ENCODE results near the gene ATP8A2. TPM values are rescaled to one million over a fixed set of nuclear protein-coding genes. Genes with fewer than 3 reads are reported as not detected.

ATP8A2 gene
- total and polyA plus RNA-seq, 2 of the 8 experiments (the other 6 are each of a cell fraction or from before 2014, with no cell fraction given), result 2.4 to 8.3 TPM

GRCh38 chr13:25746131-25746530, 374.4 kb downstream of the ATP8A2 start:
- WGBS, 2 experiments (ENCODE audit: extremely low coverage in 1 of 2, insufficient coverage in 1 of 2, insufficient read length in 1 of 2, insufficient replicate concordance in 2 of 2, low coverage in 1 of 2, low lambda C conversion rate in 2 of 2, missing lambda C conversion rate in 1 of 2), result 86% methylated on average over 3 of the region's 3 CpGs; no CpG with 5 or more reads in 1 of the 2 experiments
- no peak overlapping the region for H2AK5ac ChIP-seq (ENCODE audit: low read depth, low read length)
- H3K23ac ChIP-seq (ENCODE audit: insufficient read length), result no peak overlapping the region
- H3K36me3 ChIP-seq (ENCODE audit: control insufficient read depth in 2 of 4, insufficient read depth in 4 of 4, low read length in 3 of 4), result no peaks in the 10 kb centered on the region
- DNase-seq (ENCODE audit: low read depth in 1 of 2, low spot score in 2 of 2) (no peak), FAIRE-seq (no peak)
- H3K4me2 ChIP-seq (ENCODE audit: insufficient read depth in 1 of 2, low read depth in 2 of 2, low read length in 2 of 2), result no peak overlapping the region
- H2BK5ac ChIP-seq (ENCODE audit: low read depth, low read length), result no peak overlapping the region
- no peak overlapping the region for H4K8ac ChIP-seq (ENCODE audit: extremely low read depth, insufficient read depth, low read length)
- no peak overlapping the region for H2BK20ac ChIP-seq (ENCODE audit: low read length)
- no peak overlapping the region for H2BK15ac ChIP-seq (ENCODE audit: low read length)
- POLR2A ChIA-PET (ENCODE audit: partially characterized antibody), result no interaction called here
- H2AFZ ChIP-seq (ENCODE audit: low read length), result no peak overlapping the region
- H3K79me1 ChIP-seq (ENCODE audit: low read depth, low read length), result no peaks in the 10 kb centered on the region
- no peak overlapping the region for H3K9ac ChIP-seq (replicated peaks in 1 of 4; ENCODE audit: extremely low read depth in 1 of 4, low read depth in 3 of 4, low read length in 3 of 4)
- no peak overlapping the region for H3K27ac ChIP-seq (ENCODE audit: low read depth, low read length)
- H3K9me3 ChIP-seq (ENCODE audit: insufficient read depth in 2 of 2, low read depth in 1 of 2, low read length in 1 of 2), result no peaks in the 10 kb centered on the region
- H3K4me1 ChIP-seq (replicated peaks in 1 of 4; ENCODE audit: control insufficient read depth in 3 of 4, insufficient read depth in 4 of 4, low read length in 3 of 4), result peaks cover 0 to 4% (median 2%) of the 10 kb centered on the region in 4 experiments; a peak in 3 of 7 replicates
- no peak overlapping the region for H3K4ac ChIP-seq (replicated peaks; ENCODE audit: insufficient read length, low read depth, low read length)
- H3K18ac ChIP-seq (ENCODE audit: extremely low read depth, low read length), result no peak overlapping the region
- no peak overlapping the region for H2BK12ac ChIP-seq (ENCODE audit: low read depth, low read length)
- no peak overlapping the region for H4K91ac ChIP-seq (replicated peaks; ENCODE audit: insufficient read length, low read length)
- H2BK120ac ChIP-seq (replicated peaks; ENCODE audit: low read depth, low read length), result no peak overlapping the region
- no peaks in the 10 kb centered on the region for H3K23me2 ChIP-seq (ENCODE audit: low read depth, low read length)
- CTCF ChIA-PET (ENCODE audit: partially characterized antibody), result interaction anchor here (1.3 kb wide), 1 partner anchor 12 kb away, joined by 5 read pairs; no protein-coding TSS in a partner anchor
- H4K5ac ChIP-seq (ENCODE audit: insufficient read length, low read depth, low read length), result no peak overlapping the region
- H3K4me3 ChIP-seq (ENCODE audit: extremely low read depth in 1 of 4, insufficient read depth in 2 of 4, low read depth in 3 of 4, low read length in 4 of 4), result no peak overlapping the region
- H3K56ac ChIP-seq (replicated peaks; ENCODE audit: insufficient read length, low read depth, low read length), result no peak overlapping the region
- H3K27me3 ChIP-seq (replicated peaks in 1 of 4; ENCODE audit: control insufficient read depth in 3 of 4, extremely low read depth in 1 of 4, insufficient read depth in 3 of 4, low read length in 3 of 4), result no peaks in the 10 kb centered on the region
- H3K79me2 ChIP-seq (ENCODE audit: control insufficient read depth in 1 of 2, insufficient read depth in 2 of 2, low read length in 2 of 2), result no peaks in the 10 kb centered on the region
- no peaks in the 10 kb centered on the region for H4K20me1 ChIP-seq (replicated peaks in 1 of 2; ENCODE audit: control insufficient read depth in 1 of 2, insufficient read depth in 2 of 2, low read length in 2 of 2)
- H3K14ac ChIP-seq (ENCODE audit: insufficient read length), result no peak overlapping the region
- TF ChIP-seq CBX5 (IDR thresholded peaks at IDR 0.05; ENCODE audit: low read depth, low read length) (no peak), JUND (IDR thresholded peaks at IDR 0.05; ENCODE audit: low read length) (no peak), TBP (IDR thresholded peaks at IDR 0.05; ENCODE audit: low read depth, low read length) (no peak), SIRT6 (IDR thresholded peaks at IDR 0.05; ENCODE audit: low read length) (no peak), SP1 (IDR thresholded peaks at IDR 0.05; ENCODE audit: low read depth, low read length) (no peak), CHD2 (IDR thresholded peaks at IDR 0.05; ENCODE audit: low read length) (no peak), SRF (IDR thresholded peaks at IDR 0.05; ENCODE audit: low read depth, low read length) (no peak), GABPA (IDR thresholded peaks at IDR 0.05; ENCODE audit: borderline replicate concordance, insufficient read depth, low read length) (no peak), TEAD4 (IDR thresholded peaks at IDR 0.05; ENCODE audit: low read depth, low read length) (no peak), CHD1 (IDR thresholded peaks at IDR 0.05; ENCODE audit: low read depth, low read length) (no peak), BACH1 (IDR thresholded peaks at IDR 0.05; ENCODE audit: low read length) (no peak), SP4 (IDR thresholded peaks at IDR 0.05; ENCODE audit: low read length) (no peak), NANOG (IDR thresholded peaks at IDR 0.05; ENCODE audit: insufficient read depth, low read depth, low read length, poor library complexity, severe bottlenecking) (no peak), POU5F1 (IDR thresholded peaks at IDR 0.05; ENCODE audit: low read depth, low read length) (no peak), ASH2L (IDR thresholded peaks at IDR 0.05; ENCODE audit: low read length) (no peak), USF2 (IDR thresholded peaks at IDR 0.05; ENCODE audit: low read length) (no peak)

Measured in H1 (cell line).